GM15510 (cell line): ENCODE results near the gene HGS.

Experiments used
- POLR2A ChIP-seq: IDR thresholded peaks from 3 replicates; pipeline ENCODE4 v1.6.1; 2011; ENCODE audit warnings: borderline replicate concordance; ENCODE audit not compliant: insufficient read length; ENCODE audit errors: extremely low read depth

HGS gene

DNA sequence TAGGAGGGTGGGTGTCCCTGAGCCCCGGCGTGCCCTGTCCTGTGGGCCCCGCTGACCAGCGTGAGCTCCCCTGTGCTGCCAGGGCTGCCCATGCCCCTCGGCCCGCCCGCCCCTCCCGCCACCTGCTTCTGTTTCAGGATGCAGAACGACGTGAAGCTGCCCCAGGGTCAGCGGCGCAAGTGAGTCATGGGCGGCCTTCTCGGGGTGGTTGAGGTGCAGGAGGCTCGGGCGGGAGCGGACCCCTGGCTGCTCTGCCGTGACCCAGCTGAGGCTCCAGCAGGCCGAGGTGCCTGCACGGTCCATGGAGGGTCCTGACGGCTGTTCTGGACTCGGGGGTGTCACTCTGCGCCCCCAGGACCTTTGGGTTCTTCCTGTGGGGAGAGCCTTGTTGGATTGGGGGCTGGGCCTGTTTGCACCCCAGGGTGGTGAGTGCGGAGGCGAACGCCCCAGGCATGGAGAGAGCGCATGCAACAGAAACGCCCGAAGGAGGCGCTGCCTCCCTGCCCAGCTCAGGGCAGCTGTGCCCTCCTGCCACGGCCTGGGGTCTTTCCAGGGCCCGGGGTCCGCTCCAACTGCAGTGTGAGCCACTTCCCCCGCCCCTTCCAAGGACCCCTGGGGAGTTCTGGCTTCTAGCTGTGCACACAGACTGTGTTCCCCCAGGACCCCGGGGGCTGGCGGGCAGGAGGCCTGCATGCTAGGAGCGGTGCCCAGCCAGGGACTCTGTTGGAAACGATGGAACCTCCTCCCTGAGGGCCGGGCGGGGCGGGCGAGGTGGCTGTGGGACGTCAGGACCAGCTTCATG, 32.3 kb downstream of the HGS start:
- no peak for TF ChIP-seq POLR2A

DNA sequence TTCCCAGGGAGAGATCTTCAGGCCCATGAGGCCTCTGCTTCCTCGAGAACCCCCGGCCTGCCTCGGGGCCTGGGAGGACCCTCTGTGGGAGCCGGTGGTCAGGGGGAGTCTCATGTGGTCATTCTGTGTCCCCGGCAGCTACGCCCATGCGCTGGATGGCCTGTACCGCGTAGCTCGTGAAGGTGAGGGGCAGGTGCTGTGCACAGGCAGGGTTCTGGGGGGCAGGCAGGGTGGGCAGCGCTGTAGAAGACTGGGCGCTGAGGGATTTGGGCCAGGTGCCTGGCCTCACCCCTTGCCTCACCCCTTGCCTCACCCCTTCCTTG, 32.8 kb downstream of the HGS start:
- no peak for TF ChIP-seq POLR2A

DNA sequence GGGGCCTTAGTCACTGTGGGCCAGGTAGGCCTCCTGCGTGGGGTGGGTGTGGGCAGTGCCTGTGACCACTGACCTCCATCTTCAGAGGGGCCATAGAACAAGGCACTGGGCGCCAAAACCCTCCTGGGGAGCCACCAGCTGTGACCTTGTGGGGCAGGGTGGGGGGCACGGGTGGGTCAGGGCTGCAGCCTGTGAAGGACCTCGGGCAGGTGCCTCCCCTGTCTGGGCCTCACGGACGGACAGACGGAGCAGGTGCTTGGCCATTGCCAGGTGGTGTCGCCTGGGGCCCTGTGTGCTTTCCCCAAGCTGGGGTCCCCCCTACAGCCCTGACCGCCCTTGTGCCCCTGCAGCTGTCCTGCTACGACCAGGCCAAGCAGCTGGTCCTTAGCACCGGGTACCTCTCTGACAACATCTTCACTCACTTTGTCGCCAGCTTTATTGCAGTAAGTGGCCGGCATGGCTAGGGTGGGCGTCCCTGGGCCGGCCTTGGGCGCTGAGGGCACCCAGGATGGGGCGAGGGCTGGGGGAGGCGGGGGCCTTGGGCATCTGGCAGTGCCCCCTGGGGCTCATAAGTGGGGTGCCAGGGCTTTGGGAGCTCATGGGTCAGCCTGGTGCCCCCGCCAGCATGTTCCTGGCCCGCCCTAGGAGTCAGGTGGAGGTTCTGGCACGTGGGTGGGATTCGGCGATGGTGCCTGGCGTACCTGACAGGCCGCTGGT, 33.4 kb downstream of the HGS start:
- no peak for TF ChIP-seq POLR2A

DNA sequence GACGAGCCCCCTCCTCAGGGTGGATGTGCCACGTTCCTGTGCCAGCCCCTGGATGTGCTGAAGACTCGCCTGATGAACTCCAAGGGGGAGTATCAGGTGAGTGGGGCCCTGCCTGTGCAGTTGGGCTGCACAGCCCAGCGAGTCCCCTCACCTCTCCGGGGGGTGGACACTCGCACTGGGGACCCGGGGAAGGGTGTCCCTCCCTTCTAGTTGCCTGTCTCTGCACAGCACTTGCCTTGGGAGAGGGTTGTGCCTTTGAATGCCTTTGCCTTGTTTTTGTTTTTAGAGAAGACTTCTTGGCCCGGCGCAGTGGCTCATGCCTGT, 33.9 kb downstream of the HGS start:
- TF ChIP-seq POLR2A = no peak

DNA sequence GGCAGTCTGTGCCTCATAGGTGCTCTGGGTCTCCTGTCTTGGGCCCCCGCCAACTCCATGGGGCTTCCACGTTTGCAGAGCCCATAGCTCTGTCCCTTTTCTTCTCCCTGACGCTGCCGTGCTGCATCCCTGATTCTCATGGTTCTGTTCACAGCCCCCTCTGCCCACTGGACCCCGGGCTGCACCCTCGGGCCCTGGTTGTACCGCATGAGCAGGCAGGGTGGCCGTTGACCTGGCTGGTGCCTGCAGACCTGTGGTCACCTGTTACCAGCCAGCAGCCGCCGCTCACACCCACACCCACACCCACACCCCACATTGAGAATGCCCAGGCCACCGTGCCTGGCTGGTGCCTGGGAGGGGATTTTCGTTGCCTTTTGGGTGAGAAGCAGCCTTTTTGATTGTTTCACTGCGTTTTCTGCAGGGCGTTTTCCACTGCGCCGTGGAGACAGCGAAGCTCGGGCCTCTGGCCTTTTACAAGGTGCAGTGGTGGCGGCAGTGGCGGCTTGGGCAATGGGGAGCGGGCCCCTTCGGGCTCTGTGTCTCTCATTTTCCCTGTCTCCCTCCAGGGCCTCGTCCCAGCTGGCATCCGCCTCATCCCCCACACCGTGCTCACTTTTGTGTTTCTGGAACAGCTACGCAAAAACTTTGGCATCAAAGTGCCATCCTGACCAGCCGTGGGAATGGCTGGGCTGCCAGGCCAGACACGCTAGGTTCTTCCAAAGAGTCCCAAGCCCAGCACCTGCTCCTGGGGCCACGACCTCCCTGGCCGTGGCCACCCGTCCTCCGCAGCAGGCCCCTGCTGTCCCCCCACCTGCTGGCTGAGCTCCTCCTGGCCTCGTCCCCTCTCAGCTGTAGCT, 35.8 kb downstream of the HGS start:
- no peak for TF ChIP-seq POLR2A

DNA sequence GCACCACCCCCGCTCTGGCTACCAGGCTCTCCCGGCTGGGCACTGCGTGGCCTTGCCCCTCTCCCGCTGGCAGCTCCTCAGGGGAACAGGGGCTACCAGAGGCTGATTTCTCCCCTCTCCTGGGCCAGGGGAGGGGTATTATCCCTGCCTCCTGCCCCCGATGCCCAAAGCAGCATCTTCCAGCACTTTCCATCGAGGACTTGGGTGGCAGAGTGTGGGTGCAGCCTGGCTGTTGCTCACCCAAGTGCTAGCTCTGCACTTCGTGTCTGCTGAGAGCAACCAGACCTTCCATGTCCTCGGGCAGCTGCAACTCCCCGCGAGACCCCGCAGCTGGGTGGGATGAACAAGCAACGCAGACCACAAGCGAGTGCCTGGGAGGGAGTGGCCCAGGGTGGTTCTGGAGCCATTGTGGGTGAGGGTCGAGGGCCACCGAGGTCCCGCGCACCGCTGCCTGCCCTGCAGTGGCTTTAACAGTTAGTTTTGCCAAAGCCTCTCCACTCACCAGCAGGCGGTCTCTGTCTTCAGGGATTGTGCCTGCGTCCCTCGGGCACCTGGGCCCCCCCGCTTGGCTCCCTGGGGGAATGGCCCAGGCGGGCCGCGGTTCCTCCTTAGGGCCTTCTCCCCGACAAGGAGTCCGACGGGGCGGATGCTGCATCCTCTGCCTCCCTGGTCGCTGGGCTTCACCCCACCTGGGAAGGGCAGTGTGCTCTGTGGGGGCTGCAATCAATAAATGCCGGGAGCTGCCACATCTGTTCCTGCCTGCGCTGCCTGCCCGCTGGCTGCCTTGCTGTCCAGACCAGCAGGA, 36.7 kb downstream of the HGS start:
- TF ChIP-seq POLR2A = no peak

DNA sequence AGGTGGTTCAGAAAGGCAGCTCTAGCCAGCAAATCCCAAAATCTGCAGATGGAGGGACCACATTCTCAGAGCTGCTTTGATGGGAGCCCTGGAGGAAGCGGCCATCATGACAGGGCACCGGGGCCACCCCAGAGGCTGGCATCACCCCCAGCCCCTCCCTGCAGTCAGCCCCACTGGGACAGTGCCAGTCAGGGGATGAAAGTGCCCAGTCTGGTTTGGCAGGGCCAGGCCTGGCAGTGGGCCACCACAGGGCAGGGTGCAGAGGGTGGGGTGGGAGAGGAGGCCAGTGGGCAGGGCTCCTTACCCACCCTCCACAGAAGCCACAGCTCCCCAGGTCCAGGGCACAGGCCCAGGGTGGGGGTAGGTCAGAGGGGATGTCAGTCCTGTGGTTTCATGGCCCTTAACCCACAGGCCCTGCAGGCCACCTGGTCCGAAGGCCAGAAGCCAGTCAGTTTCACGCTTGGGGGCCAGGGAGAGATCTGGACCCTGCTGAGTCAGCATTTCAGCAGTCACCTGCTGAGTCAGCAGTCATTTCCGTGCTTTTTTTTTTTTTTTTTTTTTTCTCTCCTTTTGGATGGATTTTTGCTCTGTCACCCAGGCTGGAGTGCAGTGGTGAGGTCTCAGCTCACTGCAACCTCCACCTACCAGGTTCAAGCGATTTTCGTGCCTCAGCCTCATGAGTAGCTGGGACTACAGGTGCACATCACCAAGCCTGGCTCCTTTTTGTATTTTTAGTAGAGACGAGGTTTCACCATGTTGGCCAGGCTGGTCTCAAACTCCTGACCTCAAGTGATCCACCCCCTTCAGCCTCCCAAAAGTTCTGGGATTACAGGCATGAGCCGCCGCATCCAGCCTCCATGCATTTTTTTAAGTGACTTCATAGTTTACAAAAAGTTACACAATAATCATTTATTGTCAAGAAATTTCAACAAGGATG, 38.6 kb downstream of the HGS start:
- no peak for TF ChIP-seq POLR2A

DNA sequence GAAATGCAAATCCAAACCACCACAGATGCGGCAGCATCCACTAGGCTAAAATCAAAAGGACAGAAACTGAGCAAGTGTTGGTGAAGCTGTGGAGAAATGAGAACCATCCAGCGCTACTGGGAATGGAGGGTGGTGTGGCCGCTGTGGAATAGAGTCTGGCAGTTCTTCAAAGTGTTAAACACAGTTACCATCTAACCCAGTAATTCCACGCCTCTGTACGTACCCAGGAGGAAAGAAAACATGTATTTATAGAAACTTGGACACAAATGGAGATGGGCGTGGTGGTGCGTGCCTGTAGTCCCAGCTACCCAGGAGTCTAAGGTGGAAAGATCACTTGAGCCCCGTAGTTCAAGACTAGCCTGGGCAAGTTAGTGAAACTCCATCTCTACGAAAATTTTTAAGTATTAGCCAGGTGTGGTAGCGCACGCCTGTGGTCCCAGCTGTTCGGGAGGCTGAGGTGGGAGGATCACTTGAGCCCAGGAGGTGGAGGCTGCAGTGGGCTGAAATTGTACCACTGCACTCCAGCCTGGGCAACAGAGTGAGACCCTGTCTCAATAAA, 39.9 kb downstream of the HGS start:
- no peak for TF ChIP-seq POLR2A

DNA sequence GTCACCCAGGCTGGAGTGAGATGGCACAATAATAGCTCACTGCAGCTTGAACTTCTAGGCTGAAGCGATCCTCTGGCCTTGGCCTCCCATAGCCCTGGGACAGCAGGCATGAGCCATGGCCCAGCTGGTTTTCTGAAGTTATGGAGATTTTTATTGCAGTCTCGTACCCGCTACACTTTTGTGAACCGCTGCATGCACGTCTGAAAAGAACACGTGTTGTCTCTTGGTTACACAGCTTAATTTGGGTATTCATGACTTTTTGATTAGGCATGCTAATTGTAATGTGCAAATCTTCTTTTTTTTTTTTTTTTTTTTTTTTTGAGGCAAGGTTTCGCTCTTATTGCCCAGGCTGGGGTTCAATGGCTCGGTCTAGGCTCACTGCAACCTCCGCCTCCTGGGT, 41.6 kb downstream of the HGS start:
- no peak for TF ChIP-seq POLR2A

DNA sequence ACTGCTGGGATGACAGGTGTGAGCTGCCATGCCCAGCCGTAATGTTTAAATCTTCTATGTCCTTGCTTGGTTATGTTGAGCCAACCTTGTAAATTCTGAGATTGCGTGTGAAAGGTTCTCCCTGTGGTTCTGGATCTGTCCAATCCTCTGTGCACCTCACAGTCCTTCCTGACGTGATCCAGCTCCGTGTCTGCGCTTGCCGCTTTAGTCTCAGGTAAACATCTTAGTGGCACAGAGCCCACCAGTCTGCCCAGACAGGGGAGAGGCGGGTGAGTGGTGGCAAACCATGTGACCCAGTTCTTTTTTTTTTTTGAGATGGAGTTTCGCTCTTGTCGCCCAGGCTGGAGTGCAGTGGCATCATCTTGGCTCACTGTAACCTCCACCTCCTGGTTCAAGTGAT, 42.2 kb downstream of the HGS start:
- TF ChIP-seq POLR2A = no peak

DNA sequence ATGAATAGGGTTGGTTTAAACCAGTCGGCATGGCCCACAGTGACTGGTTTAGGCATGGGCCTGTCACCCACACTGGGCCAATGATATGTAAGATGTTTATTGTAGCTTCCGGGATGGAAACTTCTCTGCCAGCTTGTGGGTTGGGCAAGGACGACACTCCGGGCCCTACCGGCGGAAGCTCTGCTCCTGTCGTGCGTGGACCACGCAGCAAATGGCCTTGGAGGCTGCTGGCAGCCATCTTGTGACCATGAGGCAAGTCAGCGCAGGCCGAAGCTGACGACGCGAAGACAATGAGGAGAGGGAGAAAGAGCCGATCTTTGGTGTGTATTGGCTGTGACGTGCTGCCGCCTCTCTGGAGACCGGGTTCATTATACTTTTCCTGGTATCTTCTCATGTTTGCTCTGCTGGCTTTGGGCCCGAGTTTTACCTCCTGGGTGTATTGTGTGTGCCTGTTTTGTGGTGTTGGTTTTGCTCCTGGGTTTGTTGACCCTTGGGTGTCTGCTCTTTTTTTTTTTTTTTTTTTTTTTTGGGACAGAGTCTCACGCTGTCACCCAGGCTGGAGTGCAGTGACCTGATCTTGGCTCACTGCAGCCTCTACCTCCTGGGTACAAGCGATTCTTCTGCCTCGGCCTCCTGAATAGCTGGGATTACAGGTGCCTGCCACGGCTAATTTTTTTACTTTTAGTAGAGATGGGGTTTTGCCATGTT, 43.7 kb downstream of the HGS start:
- TF ChIP-seq POLR2A = no peak

DNA sequence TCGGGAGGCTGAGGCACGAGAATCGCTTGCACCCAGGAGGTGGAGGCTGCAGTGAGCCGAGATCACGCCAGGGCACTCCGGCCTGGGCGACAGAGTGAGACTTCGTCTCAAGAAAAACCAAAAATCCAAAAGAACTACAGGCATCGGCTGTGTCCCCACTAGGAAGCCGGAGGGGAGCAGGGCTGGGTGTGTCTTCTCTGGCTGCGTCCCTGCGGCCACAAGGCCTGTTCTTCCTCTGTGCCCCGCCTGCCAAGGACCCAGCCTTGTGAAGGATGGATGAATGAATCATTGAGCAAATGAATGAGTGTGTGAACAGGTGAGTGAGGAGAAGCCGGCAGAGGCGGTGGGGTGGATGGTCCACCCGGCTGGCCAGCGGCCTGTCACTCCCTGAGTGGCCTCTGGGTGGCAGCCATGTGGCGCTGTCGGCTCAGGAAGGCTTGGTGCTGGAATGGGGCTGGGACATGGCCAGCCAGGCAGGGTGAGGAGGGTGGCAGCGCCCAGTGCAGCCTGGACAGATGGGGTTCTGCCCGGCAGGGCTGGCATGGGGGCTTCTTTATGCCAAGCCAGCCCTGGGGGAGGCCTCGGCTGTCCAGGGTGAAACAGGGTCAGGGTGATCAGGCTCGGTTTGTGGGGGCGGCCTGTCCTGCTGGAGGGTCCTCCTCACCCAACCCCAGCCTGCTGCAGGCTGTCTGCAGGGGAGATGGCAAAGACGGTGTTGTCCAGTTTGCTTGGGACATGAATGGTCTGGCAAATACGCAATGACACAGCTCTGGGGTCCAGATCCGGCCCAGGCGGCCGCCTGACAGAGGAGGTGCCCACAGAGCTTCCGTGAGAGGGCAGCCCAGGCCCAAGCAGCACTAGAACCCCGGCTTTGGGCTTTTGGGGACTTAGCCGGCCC, 49.9 kb downstream of the HGS start:
- no peak for TF ChIP-seq POLR2A
